Keratinocyte (primary cell): ENCODE measurements around the gene N4BP2.

ENCODE experiments used
- EZH2 ChIP-seq: IDR thresholded peaks from one replicate; pipeline ENCODE4 v1.6.1; 2012; ENCODE audit warnings: inconsistent platforms, mild to moderate bottlenecking, low read length, moderate library complexity
- TF ChIP-seq, protein P1 (sequence below), 3 experiments: IDR thresholded peaks in 1 of 3; conservative IDR thresholded peaks in 1 of 3; optimal IDR thresholded peaks in 1 of 3; 2 replicates in 2 of 3; 3 replicates in 1 of 3; pipeline versions ENCODE3 to v1.5.1; 2011; ENCODE audit warnings: low read length in 3 of 3, mild to moderate bottlenecking in 3 of 3, moderate library complexity in 2 of 3, control low read depth in 1 of 3, inconsistent platforms in 1 of 3; ENCODE audit not compliant: insufficient read depth in 2 of 3; ENCODE audit errors: extremely low read depth in 1 of 3

DNA sequence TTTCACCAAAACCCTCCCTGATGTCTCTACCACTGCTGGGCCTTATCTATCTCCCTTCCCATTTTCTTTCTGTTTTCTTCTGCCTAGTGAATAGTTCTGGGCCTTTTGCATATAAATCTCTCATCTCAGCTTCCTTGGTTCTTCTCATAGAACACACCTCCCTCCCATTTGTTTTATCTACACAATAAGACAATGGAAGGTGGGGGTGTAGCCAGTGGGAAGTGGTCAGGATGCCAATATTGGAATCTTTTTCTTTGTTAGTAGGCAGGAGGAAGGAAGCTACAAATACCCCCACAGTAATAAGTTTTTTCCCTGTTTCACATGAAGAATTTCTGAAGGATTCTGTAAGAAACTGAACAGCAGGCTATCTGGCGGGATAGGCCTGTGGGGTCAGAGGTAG lies 109.3 kb downstream of the N4BP2 start:
- TF ChIP-seq EZH2: no peak
- TF ChIP-seq, protein P1, sequence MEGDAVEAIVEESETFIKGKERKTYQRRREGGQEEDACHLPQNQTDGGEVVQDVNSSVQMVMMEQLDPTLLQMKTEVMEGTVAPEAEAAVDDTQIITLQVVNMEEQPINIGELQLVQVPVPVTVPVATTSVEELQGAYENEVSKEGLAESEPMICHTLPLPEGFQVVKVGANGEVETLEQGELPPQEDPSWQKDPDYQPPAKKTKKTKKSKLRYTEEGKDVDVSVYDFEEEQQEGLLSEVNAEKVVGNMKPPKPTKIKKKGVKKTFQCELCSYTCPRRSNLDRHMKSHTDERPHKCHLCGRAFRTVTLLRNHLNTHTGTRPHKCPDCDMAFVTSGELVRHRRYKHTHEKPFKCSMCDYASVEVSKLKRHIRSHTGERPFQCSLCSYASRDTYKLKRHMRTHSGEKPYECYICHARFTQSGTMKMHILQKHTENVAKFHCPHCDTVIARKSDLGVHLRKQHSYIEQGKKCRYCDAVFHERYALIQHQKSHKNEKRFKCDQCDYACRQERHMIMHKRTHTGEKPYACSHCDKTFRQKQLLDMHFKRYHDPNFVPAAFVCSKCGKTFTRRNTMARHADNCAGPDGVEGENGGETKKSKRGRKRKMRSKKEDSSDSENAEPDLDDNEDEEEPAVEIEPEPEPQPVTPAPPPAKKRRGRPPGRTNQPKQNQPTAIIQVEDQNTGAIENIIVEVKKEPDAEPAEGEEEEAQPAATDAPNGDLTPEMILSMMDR (optimal IDR thresholded peaks at IDR 0.05 in 1 of 3, IDR thresholded peaks at IDR 0.05 in 1 of 3, conservative IDR thresholded peaks at IDR 0.05 in 1 of 3; ENCODE audit: extremely low read depth in 1 of 3, insufficient read depth in 2 of 3, low read length in 3 of 3): no peak
